ENCODE measurements around the gene SESN1.
"Not testable (repeated sequence)": the region's sequence is repeated elsewhere in the genome, so short reads cannot be mapped to it uniquely, and the experiment has no call there.

The SESN1 gene

GRCh38 chr6:109121411-109121810 lies 26.8 kb upstream of the SESN1 start:
- peaks cover 43 to 54% (median 50%) of the 10 kb centered on the region in 10 experiments for H3K4me1 ChIP-seq
- no peaks in the 10 kb centered on the region for H3K27me3 ChIP-seq
- H3K27ac ChIP-seq = peak overlapping the region in 7 of 11 experiments; percentile 22 to 55 (median 32); a peak in 13 of 22 replicates
- peak overlapping the region in 1 of 10 experiments; percentile 0; a peak in 1 of 20 replicates for H3K4me3 ChIP-seq
- H3K9me3 ChIP-seq (replicated peaks in 1 of 11) = no peaks in the 10 kb centered on the region
- peaks cover 0 to 8% (median 0%) of the 10 kb centered on the region in 11 experiments; a peak in 1 of 22 replicates for H3K36me3 ChIP-seq
- H4K20me1 ChIP-seq = no peaks in the 10 kb centered on the region; a peak in 1 of 22 replicates
- peak overlapping the region in 4 of 11 experiments; percentile 1 to 39 (median 34); a peak in 3 of 22 replicates for H3K9ac ChIP-seq
- peak overlapping the region in 10 of 11 experiments; percentile 49 to 80 (median 68); a peak in 18 of 22 replicates for H3K4me2 ChIP-seq
- no peak for TF ChIP-seq Cebpa-rat (IDR thresholded peaks at IDR 0.05)

- H3K4me2 ChIP-seq = peak overlapping the region; percentile 63 to 84 (median 74); a peak in 21 of 22 replicates
- H3K4me3 ChIP-seq = no peak overlapping the region
- peaks cover 47 to 57% (median 54%) of the 10 kb centered on the region in 10 experiments for H3K4me1 ChIP-seq
- H3K36me3 ChIP-seq = peaks cover 0 to 4% (median 0%) of the 10 kb centered on the region in 11 experiments; a peak in 1 of 22 replicates
- no peaks in the 10 kb centered on the region for H3K27me3 ChIP-seq
- H3K9me3 ChIP-seq (replicated peaks in 1 of 11) = no peaks in the 10 kb centered on the region
- peak overlapping the region in 4 of 11 experiments; percentile 1 to 61 (median 32); a peak in 3 of 22 replicates for H3K27ac ChIP-seq
- no peak overlapping the region for H3K9ac ChIP-seq
- H4K20me1 ChIP-seq = no peaks in the 10 kb centered on the region; a peak in 1 of 22 replicates
- TF ChIP-seq Cebpa-rat (IDR thresholded peaks at IDR 0.05) = no peak
These were observed 24.3 kb upstream of the SESN1 start for GRCh38 chr6:109118871-109119354.

- Histone ChIP-seq H3K4me1 (peaks cover 47 to 57% (median 54%) of the 10 kb centered on the region in 10 experiments), H3K9ac (peak overlapping the region in 4 of 11 experiments; percentile 9 to 40 (median 24); a peak in 3 of 22 replicates), H3K4me2 (peak overlapping the region; percentile 63 to 84 (median 74)), H3K9me3 (replicated peaks in 1 of 11) (no peaks in the 10 kb centered on the region), H3K27me3 (no peaks in the 10 kb centered on the region), H3K27ac (peak overlapping the region in 8 of 11 experiments; percentile 53 to 66 (median 60); a peak in 16 of 22 replicates), H3K36me3 (no peaks in the 10 kb centered on the region), H4K20me1 (no peaks in the 10 kb centered on the region), H3K4me3 (no peak overlapping the region)
- TF ChIP-seq Cebpa-rat (IDR thresholded peaks at IDR 0.05) = no peak
These were observed 23.7 kb upstream of the SESN1 start for GRCh38 chr6:109118337-109118736.

GRCh38 chr6:109117346-109118035 lies 22.8 kb upstream of the SESN1 start:
- Histone ChIP-seq H3K9ac (peak overlapping the region in 4 of 11 experiments; percentile 9 to 40 (median 24); a peak in 2 of 22 replicates), H3K9me3 (replicated peaks in 1 of 11) (no peaks in the 10 kb centered on the region), H3K36me3 (no peaks in the 10 kb centered on the region), H4K20me1 (no peaks in the 10 kb centered on the region), H3K4me3 (no peak overlapping the region), H3K4me1 (peaks cover 47 to 57% (median 54%) of the 10 kb centered on the region in 10 experiments), H3K4me2 (peak overlapping the region; percentile 63 to 84 (median 74)), H3K27ac (peak overlapping the region in 10 of 11 experiments; percentile 8 to 68 (median 60); a peak in 18 of 22 replicates), H3K27me3 (no peaks in the 10 kb centered on the region)
- TF ChIP-seq Cebpa-rat (IDR thresholded peaks at IDR 0.05) = peak in 4 of 11 experiments; percentile 8 to 34 (median 14); a peak in 4 of 22 replicates

GRCh38 chr6:109112663-109113062 lies 18.0 kb upstream of the SESN1 start:
- not testable (repeated sequence) for H4K20me1 ChIP-seq, H3K9ac ChIP-seq, H3K27ac ChIP-seq, H3K27me3 ChIP-seq, H3K4me3 ChIP-seq, H3K4me2 ChIP-seq
- H3K9me3 ChIP-seq (replicated peaks in 1 of 11) = peaks cover 5 to 17% (median 11%) of the 10 kb centered on the region in 11 experiments; a peak in 15 of 22 replicates
- peaks cover 8 to 17% (median 14%) of the 10 kb centered on the region in 10 experiments for H3K4me1 ChIP-seq
- H3K36me3 ChIP-seq = peaks cover 0 to 19% (median 4%) of the 10 kb centered on the region in 11 experiments; a peak in 9 of 22 replicates

GRCh38 chr6:109109663-109110062 lies 15.0 kb upstream of the SESN1 start:
- H3K4me3 ChIP-seq, H3K9ac ChIP-seq, H4K20me1 ChIP-seq, H3K4me2 ChIP-seq, H3K27ac ChIP-seq, H3K4me1 ChIP-seq, H3K27me3 ChIP-seq: not testable (repeated sequence)
- Histone ChIP-seq H3K36me3 (peaks cover 0 to 20% (median 5%) of the 10 kb centered on the region in 11 experiments; a peak in 10 of 22 replicates), H3K9me3 (replicated peaks in 1 of 11) (peaks cover 5 to 17% (median 11%) of the 10 kb centered on the region in 11 experiments; a peak in 15 of 22 replicates)

- peaks cover 6 to 42% (median 18%) of the 10 kb centered on the region in 11 experiments; a peak in 16 of 22 replicates for H3K36me3 ChIP-seq
- no peaks in the 10 kb centered on the region for H3K27me3 ChIP-seq
- TF ChIP-seq Cebpa-rat (IDR thresholded peaks at IDR 0.05) = no peak
- H3K4me3 ChIP-seq = no peak overlapping the region
- no peak overlapping the region for H3K27ac ChIP-seq
- H3K4me1 ChIP-seq = no peaks in the 10 kb centered on the region
- no peak overlapping the region for H3K4me2 ChIP-seq
- H4K20me1 ChIP-seq = no peaks in the 10 kb centered on the region
- no peak overlapping the region for H3K9ac ChIP-seq
- H3K9me3 ChIP-seq (replicated peaks in 1 of 11) = peaks cover 5 to 14% (median 10%) of the 10 kb centered on the region in 11 experiments; a peak in 15 of 22 replicates
These were observed 11.0 kb upstream of the SESN1 start for GRCh38 chr6:109105681-109106080.

- TF ChIP-seq Cebpa-rat (IDR thresholded peaks at IDR 0.05) = no peak
- Histone ChIP-seq H3K27ac (no peak overlapping the region), H3K9me3 (replicated peaks in 1 of 11) (peaks cover 0 to 2% (median 1%) of the 10 kb centered on the region in 11 experiments; a peak in 9 of 22 replicates), H3K9ac (no peak overlapping the region), H3K27me3 (no peaks in the 10 kb centered on the region), H3K4me2 (no peak overlapping the region), H4K20me1 (no peaks in the 10 kb centered on the region), H3K4me1 (no peaks in the 10 kb centered on the region), H3K36me3 (peaks cover 7 to 46% (median 26%) of the 10 kb centered on the region in 11 experiments; a peak in 17 of 22 replicates), H3K4me3 (no peak overlapping the region)
These were observed 9.9 kb upstream of the SESN1 start for GRCh38 chr6:109104512-109104911.

GRCh38 chr6:109103942-109104341 lies 9.3 kb upstream of the SESN1 start:
- no peak overlapping the region for H3K9ac ChIP-seq
- no peak overlapping the region for H3K4me3 ChIP-seq
- no peaks in the 10 kb centered on the region for H3K4me1 ChIP-seq
- peaks cover 7 to 44% (median 26%) of the 10 kb centered on the region in 11 experiments; a peak in 18 of 22 replicates for H3K36me3 ChIP-seq
- H3K27me3 ChIP-seq = no peaks in the 10 kb centered on the region
- H3K4me2 ChIP-seq = no peak overlapping the region
- H3K9me3 ChIP-seq (replicated peaks in 1 of 11) = no peaks in the 10 kb centered on the region
- no peak for TF ChIP-seq Cebpa-rat (IDR thresholded peaks at IDR 0.05)
- H4K20me1 ChIP-seq = no peaks in the 10 kb centered on the region
- no peak overlapping the region for H3K27ac ChIP-seq
